ENCODE measurements around the gene OGFR.

The OGFR gene

DNA sequence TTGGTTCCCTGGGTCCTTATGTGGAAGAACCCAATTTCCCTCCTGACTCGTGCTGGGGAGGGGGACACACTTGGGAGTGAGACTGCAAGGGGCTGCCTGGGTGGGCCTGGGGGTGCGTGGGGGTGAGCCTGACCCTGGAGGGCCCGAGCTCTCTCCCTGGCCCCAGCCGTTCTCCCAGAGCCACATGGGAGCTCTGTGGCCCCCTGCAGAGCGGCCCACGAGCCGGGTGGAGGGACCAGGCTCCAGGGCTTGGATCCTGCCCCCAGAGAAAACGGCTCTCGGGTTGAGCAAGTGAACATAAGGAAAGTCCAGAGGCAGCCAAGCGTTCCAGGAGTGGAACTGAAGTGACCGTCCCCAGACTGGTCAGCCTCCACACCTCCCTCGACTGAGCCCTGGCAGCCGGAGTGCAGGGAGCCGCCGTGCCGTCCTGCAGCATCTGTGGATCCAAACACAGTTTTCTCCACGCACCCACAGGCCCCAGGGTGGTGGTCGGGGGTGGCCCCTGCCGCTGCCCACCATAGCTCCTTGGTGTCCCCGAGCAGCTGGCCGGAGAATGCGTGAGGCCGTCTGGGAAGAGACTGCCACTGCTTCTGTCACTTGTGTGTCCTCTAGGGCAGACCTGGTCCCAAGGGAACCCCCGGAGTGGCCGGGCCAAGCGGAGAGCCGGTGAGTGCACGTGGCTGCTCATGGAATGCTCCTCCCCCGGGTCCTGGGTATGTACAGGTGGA lies 22.8 kb downstream of the OGFR start:
- no peaks in the 10 kb centered on the region for H3K36me3 ChIP-seq (ENCODE audit: control insufficient read depth, insufficient read depth, low read length)
- no peak for DNase-seq (ENCODE audit: extremely low read depth, insufficient read length)

DNA sequence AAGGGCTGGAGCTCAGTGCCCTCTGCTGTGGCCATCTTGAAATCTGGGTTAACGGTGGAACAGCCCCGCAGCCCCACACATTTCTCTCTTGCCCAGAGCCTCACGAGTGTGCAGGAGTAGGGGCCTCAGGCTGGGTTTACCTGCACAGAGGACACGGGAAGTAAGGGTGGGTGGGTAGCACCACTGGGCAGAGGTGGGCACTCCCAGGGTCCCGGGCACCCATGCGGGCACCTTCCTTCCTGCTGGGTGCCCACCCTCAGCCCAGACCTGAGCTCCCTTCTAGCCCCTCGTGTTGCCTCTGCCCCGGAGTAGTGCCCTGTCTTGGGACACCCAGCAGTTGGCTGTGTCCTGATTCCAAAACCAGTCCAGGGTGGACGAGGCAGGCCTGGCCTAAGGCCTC lies 23.4 kb downstream of the OGFR start:
- TF ChIP-seq, protein P1, sequence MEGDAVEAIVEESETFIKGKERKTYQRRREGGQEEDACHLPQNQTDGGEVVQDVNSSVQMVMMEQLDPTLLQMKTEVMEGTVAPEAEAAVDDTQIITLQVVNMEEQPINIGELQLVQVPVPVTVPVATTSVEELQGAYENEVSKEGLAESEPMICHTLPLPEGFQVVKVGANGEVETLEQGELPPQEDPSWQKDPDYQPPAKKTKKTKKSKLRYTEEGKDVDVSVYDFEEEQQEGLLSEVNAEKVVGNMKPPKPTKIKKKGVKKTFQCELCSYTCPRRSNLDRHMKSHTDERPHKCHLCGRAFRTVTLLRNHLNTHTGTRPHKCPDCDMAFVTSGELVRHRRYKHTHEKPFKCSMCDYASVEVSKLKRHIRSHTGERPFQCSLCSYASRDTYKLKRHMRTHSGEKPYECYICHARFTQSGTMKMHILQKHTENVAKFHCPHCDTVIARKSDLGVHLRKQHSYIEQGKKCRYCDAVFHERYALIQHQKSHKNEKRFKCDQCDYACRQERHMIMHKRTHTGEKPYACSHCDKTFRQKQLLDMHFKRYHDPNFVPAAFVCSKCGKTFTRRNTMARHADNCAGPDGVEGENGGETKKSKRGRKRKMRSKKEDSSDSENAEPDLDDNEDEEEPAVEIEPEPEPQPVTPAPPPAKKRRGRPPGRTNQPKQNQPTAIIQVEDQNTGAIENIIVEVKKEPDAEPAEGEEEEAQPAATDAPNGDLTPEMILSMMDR (IDR thresholded peaks at IDR 0.05; ENCODE audit: insufficient read depth, low read length, poor library complexity, severe bottlenecking): no peak
- Histone ChIP-seq H3K36me3 (ENCODE audit: control insufficient read depth, insufficient read depth, low read length) (no peaks in the 10 kb centered on the region), H3K4me3 (replicated peaks; ENCODE audit: low read depth, low read length) (no peak overlapping the region), H3K27me3 (replicated peaks; ENCODE audit: control insufficient read depth, insufficient read depth, low read length) (no peaks in the 10 kb centered on the region; the same call in 1 of the 2 replicates)
- no peak for DNase-seq (ENCODE audit: extremely low read depth, insufficient read length)

More for the DNA sequence above, 22.8 kb downstream of the OGFR start:
- Histone ChIP-seq H3K27me3 (replicated peaks; ENCODE audit: control insufficient read depth, insufficient read depth, low read length) (no peaks in the 10 kb centered on the region; the same call in 1 of the 2 replicates), H3K4me3 (replicated peaks; ENCODE audit: low read depth, low read length) (no peak overlapping the region)
- TF ChIP-seq, protein P1 (IDR thresholded peaks at IDR 0.05; ENCODE audit: insufficient read depth, low read length, poor library complexity, severe bottlenecking): no peak

DNA sequence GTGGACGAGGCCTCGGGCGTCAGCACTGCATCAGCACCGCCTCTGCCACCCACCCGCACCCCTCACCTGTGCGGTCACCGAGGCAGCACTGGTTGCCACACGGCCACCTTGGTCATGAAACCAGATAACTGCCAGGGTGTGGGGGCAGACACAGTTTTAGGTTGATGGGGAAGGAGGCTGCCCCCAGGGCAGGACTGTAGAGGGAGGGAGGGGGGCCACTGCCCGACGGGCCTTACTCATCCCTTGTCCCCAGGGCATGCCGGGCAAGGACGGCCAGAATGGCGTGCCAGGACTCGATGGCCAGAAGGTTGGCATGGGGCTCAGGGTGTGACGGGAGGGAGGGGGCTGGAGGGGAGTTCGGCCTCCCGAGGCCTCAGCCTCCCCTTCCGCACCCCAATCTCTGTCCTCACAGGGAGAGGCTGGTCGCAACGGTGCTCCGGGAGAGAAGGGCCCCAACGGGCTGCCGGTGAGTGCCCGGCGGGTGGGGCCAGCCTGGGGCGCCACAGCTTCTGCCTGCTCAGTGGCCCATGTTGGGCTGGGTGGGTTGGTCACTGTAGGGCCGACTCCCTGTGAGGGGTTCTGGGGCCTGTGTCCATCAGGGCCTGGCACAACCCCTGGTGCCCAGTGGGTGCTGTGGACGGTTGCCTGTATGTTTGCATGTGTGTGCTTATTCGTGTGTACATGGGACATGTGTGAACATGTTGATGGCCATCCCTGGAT lies 24.0 kb downstream of the OGFR start:
- H3K4me3 ChIP-seq (replicated peaks; ENCODE audit: low read depth, low read length): no peak overlapping the region
- no peaks in the 10 kb centered on the region; the same call in 1 of the 2 replicates for H3K27me3 ChIP-seq (replicated peaks; ENCODE audit: control insufficient read depth, insufficient read depth, low read length)
- TF ChIP-seq, protein P1 (IDR thresholded peaks at IDR 0.05; ENCODE audit: insufficient read depth, low read length, poor library complexity, severe bottlenecking): no peak
- no peaks in the 10 kb centered on the region for H3K36me3 ChIP-seq (ENCODE audit: control insufficient read depth, insufficient read depth, low read length)
- no peak for DNase-seq (ENCODE audit: extremely low read depth, insufficient read length)

DNA sequence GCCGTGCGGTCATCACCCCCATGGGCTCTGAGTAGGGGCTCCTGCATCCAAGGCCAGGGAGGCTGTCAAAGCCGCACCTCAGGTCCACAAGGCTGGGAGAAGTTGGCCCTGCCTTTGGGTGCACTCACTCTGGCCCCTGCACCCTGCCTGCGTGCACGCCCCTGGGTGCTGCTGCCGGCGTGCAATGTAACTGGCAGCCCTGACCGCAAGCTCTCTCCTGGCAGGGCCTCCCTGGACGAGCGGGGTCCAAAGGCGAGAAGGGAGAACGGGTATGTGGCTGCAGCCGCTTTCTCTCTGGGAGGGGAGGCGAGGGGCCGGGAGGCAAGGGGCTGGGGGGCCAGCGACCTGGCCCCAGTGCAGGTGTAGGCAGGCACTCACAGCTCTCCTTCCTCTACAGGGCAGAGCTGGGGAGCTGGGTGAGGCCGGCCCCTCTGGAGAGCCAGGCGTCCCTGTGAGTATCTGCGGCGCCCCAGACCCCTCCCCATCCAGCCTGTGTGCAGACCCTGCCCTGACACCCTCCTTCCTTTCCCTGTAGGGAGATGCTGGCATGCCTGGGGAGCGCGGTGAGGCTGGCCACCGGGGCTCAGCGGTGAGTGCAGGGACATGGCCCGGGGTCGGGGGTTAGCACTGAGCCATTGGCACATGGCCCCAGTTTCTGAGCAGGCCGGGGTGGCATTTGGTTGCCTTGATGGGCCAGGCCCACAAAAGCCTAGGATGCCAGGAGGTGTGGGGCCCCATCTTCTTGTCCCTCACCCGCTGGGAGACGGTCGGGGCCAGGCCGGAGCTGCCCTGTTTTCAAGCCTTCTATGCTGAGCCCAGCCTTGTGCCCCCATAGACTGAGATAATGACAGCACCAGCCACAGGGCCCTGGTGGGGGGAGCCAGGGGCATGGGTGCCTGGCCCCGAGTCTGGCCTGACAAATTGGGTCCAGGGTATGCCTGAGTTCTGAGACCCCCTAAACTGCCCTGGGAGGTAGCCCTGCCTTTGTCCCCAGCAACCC lies 24.9 kb downstream of the OGFR start:
- H3K4me3 ChIP-seq (replicated peaks; ENCODE audit: low read depth, low read length): no peak overlapping the region
- TF ChIP-seq, protein P1 (IDR thresholded peaks at IDR 0.05; ENCODE audit: insufficient read depth, low read length, poor library complexity, severe bottlenecking): no peak
- no peaks in the 10 kb centered on the region; the same call in 1 of the 2 replicates for H3K27me3 ChIP-seq (replicated peaks; ENCODE audit: control insufficient read depth, insufficient read depth, low read length)
- no peaks in the 10 kb centered on the region for H3K36me3 ChIP-seq (ENCODE audit: control insufficient read depth, insufficient read depth, low read length)
- no peak for DNase-seq (ENCODE audit: extremely low read depth, insufficient read length)

DNA sequence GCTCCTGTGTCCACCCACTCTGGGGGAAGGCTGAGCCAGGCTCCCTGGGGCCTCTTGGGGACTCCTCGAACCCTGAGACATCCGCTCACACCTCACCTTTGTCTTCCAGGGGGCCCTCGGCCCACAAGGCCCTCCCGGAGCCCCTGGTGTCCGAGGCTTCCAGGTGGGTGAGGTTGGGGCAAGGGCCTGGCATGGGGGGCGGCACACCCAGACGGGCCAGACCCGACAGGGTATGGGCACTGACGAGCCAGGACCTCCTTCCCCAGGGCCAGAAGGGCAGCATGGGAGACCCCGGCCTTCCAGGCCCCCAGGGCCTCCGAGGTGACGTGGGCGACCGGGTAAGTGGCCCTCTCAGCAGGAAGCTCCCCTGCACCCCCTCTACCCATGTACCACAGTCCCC lies 25.6 kb downstream of the OGFR start:
- no peak for DNase-seq (ENCODE audit: extremely low read depth, insufficient read length)

More for the DNA sequence above, 25.6 kb downstream of the OGFR start:
- H3K36me3 ChIP-seq (ENCODE audit: control insufficient read depth, insufficient read depth, low read length): no peaks in the 10 kb centered on the region
- H3K27me3 ChIP-seq (replicated peaks; ENCODE audit: control insufficient read depth, insufficient read depth, low read length): no peaks in the 10 kb centered on the region; the same call in 1 of the 2 replicates
- TF ChIP-seq, protein P1 (IDR thresholded peaks at IDR 0.05; ENCODE audit: insufficient read depth, low read length, poor library complexity, severe bottlenecking): no peak
- no peak overlapping the region for H3K4me3 ChIP-seq (replicated peaks; ENCODE audit: low read depth, low read length)
